GM19395 (cell line): Measurements from ENCODE around the gene GPR153.
"Not testable (repeated sequence)": the region's sequence is repeated elsewhere in the genome, so short reads cannot be mapped to it uniquely, and the experiment has no call there.

Source experiments
- ATAC-seq: cut with Tn5 transposase; IDR thresholded peaks from one replicate; pipeline ENCODE4 v1.9.1; 2021; ENCODE audit warnings: mild to moderate bottlenecking, moderate library complexity; ENCODE audit not compliant: unreplicated experiment

The GPR153 gene

GRCh38 chr1:6260961-6261614 lies at the start of gene GPR153:
Gene GPR153, minus strand, starts transcription at chr1:6261098. Its CDS starts 6,193 bp downstream, at chr1:6254905.
- no peak for ATAC-seq

GRCh38 chr1:6310116-6310848 lies 49.4 kb upstream of the GPR153 start:
- no peak for ATAC-seq

GRCh38 chr1:6309564-6309963 lies 48.7 kb upstream of the GPR153 start:
- ATAC-seq: no peak

GRCh38 chr1:6308449-6308848 lies 47.6 kb upstream of the GPR153 start:
- ATAC-seq: no peak

GRCh38 chr1:6307682-6308081 lies 46.8 kb upstream of the GPR153 start:
- not testable (repeated sequence) for ATAC-seq

GRCh38 chr1:6307099-6307498 lies 46.2 kb upstream of the GPR153 start:
- no peak for ATAC-seq

- no peak for ATAC-seq
These were observed 42.6 kb upstream of the GPR153 start for GRCh38 chr1:6303397-6304012.

GRCh38 chr1:6302568-6302967 lies 41.7 kb upstream of the GPR153 start:
- ATAC-seq: no peak

GRCh38 chr1:6301526-6301925 lies 40.6 kb upstream of the GPR153 start:
- no peak for ATAC-seq

GRCh38 chr1:6300342-6301048 lies 39.6 kb upstream of the GPR153 start:
- ATAC-seq: no peak

GRCh38 chr1:6299557-6300165 lies 38.8 kb upstream of the GPR153 start:
- ATAC-seq: no peak

- ATAC-seq: no peak
These were observed 38.1 kb upstream of the GPR153 start for GRCh38 chr1:6298940-6299465.

- no peak for ATAC-seq
These were observed 37.6 kb upstream of the GPR153 start for GRCh38 chr1:6298530-6298929.

- no peak for ATAC-seq
These were observed 35.0 kb upstream of the GPR153 start for GRCh38 chr1:6295910-6296309.

GRCh38 chr1:6294890-6295556 lies 34.1 kb upstream of the GPR153 start:
- ATAC-seq: no peak

GRCh38 chr1:6294080-6294889 lies 33.4 kb upstream of the GPR153 start:
- ATAC-seq: no peak

GRCh38 chr1:6292102-6292501 lies 31.2 kb upstream of the GPR153 start:
- ATAC-seq: no peak

GRCh38 chr1:6288665-6289064 lies 27.8 kb upstream of the GPR153 start:
- no peak for ATAC-seq

- no peak for ATAC-seq
These were observed 27.1 kb upstream of the GPR153 start for GRCh38 chr1:6288026-6288425.
